GM15510 (cell line): ENCODE results near the gene ATXN2L.

Source experiments
- POLR2A ChIP-seq: IDR thresholded peaks from 3 replicates; pipeline ENCODE4 v1.6.1; 2011; ENCODE audit warnings: borderline replicate concordance; ENCODE audit not compliant: insufficient read length; ENCODE audit errors: extremely low read depth

ATXN2L gene

DNA sequence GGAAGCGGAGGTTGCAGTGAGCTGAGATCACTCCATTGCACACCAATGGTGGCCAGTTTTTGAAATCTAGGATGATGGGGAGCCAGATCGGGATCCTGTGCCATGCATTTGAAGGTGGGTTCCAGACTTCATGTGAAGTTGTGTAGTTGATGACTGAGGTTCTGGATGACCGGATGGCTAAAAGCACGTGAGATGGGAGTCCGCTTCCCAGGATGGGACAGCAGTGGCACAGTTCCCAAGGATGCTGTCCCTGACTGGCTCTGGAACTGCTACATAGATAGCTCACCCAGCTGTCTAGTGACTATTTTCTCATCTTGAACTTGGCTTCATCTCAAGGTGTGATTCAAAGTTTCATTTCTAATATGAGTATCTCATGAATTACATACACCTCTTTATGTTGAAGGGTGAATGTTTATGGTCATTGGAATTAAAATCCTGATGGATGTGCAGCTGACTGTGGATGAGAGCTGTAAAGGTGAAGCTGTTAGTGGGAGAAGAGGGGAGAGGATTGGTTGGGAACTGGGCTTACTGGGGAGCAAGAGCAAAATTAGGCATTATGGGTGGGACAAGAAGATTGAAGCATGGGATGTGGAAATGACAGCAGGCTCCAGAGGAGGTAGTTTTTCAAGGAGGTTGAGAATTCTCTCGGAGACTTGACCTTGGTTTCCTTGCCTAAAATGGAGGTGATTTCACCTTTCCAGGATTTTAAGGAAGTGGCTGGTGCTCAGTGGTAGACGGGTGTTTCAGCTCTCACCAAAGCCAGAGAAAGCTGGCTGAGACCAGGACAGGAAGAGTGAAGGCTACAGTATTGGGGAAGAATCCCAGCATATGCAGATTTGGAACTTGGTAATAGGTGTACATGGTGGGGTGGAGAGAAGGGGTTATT, 15.1 kb downstream of the ATXN2L start:
- peak; percentile 6 for TF ChIP-seq POLR2A

DNA sequence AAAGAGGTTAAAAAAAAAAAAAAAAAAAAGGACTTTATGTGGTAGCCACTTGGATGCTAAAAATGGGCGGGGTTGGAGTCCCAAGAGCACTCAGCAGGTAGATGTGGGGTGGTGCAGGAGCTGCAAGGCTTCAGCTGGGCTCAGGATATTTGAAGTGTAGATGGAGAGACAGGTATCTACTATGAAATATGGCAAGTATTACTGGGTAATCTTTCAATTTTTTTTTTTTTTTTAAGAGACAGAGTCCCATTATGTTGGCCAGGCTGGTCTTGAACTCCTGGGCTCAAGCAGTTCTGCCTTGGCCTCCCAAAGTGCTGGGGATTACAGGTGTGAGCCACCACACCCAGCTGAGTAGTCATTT, 15.7 kb downstream of the ATXN2L start:
- peak; percentile 22 for TF ChIP-seq POLR2A

DNA sequence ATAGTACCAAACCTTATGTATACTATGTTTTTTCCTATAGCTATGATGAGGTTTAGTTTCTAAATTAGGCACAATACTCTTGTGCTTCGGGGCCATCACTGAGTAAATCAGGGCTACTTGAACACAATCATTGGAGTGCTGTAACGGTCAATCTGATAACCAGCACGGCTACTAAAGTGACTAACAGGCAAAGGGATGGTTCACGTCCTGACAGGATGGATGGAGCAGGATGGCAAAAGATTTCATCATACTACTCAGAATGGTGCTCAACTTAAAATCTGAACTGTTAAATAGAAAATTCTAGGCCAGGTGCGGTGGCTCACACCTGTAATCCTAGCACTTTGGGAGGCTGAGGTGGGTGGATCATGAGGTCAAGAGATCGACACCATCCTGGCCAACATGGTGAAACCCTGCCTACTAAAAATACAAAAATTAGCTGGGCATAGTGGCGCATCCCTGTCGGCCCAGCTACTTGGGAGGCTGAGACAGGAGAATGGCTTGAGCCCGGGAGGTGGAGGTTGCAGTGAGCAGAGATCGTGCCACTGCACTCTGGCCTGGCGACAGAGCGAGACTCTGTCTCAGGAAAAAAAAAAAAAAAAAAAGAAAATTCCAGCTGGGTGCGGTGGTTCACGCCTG, 16.3 kb downstream of the ATXN2L start:
- TF ChIP-seq POLR2A = no peak

DNA sequence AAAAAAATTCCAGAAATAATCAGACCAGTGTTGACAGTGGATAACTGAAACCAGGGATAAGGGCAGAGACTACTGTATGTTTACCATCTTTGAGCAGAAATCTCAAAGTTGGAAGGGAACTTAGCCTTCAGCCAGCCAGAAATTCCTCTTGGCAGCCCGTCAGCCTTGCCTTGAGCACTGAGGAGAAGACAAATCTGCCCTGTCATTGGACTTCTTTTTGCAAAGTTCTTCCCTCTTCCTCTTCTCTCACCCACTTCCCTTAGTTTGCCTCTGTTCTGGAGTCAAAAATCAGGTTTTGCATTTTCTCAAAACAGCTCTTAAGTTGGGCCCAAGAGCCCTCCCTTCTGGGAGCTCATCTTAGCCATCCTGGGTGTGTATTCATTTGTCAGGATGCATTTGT, 17.1 kb downstream of the ATXN2L start:
- TF ChIP-seq POLR2A = no peak

GRCh38 chr16:28842696-28843095, 19.9 kb downstream of the ATXN2L start:
- TF ChIP-seq POLR2A = no peak

DNA sequence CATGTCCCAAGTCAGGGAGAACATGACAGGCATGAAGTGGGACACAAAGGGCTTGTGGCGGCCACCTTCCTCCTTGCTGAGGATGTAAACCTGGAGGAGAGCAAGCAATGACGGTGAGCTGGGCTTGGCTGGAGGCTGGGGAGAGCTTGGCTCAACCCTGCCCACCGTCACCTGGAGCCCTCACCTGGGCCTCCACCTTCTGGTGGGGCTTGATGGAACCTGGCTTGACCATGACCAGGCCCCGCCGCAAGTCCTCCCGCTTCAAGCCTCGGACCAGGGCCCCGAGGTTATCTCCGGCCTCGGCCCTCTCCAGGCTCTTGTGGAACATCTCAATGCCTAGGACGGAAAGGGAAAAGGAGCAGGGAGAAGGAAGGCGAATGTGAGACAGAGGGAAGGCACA, 21.0 kb downstream of the ATXN2L start:
- TF ChIP-seq POLR2A = no peak

- no peak for TF ChIP-seq POLR2A
Observed at GRCh38 chr16:28844226-28844885, 21.6 kb downstream of the ATXN2L start.

- no peak for TF ChIP-seq POLR2A
Observed at GRCh38 chr16:28845293-28845692, 22.5 kb downstream of the ATXN2L start.

GRCh38 chr16:28845761-28846079, 22.9 kb downstream of the ATXN2L start:
- TF ChIP-seq POLR2A = no peak

GRCh38 chr16:28846080-28846932, 23.5 kb downstream of the ATXN2L start, which contains the start of gene TUFM:
Gene TUFM (minus strand): TSS chr16:28846348. CDS start chr16:28846269, 79 bp downstream.
- peak; percentile 62 for TF ChIP-seq POLR2A

GRCh38 chr16:28846933-28847273, 24.1 kb downstream of the ATXN2L start:
- TF ChIP-seq POLR2A = no peak

DNA sequence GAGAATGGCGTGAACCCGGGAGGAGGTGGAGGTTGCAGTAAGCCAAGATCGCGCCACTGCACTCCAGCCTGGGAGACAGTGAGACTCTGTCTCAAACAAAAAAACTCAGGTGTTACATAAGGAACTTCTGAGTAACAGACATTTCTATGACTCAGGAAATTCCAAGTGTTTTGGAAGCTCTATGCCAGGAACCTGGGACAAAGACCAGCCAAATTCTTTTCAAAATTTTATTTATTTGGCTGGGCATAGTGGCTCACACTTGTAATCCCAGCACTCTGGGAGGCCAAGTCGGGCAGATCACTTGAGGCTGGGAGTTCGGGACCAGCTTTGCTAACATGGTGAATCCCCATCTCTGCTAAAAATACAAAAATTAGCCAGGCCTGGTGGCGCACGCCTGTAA, 35.6 kb downstream of the ATXN2L start:
- TF ChIP-seq POLR2A = no peak

- no peak for TF ChIP-seq POLR2A
Observed at GRCh38 chr16:28859326-28859725, 36.5 kb downstream of the ATXN2L start.

- no peak for TF ChIP-seq POLR2A
Observed at GRCh38 chr16:28863929-28864793, 41.4 kb downstream of the ATXN2L start.

DNA sequence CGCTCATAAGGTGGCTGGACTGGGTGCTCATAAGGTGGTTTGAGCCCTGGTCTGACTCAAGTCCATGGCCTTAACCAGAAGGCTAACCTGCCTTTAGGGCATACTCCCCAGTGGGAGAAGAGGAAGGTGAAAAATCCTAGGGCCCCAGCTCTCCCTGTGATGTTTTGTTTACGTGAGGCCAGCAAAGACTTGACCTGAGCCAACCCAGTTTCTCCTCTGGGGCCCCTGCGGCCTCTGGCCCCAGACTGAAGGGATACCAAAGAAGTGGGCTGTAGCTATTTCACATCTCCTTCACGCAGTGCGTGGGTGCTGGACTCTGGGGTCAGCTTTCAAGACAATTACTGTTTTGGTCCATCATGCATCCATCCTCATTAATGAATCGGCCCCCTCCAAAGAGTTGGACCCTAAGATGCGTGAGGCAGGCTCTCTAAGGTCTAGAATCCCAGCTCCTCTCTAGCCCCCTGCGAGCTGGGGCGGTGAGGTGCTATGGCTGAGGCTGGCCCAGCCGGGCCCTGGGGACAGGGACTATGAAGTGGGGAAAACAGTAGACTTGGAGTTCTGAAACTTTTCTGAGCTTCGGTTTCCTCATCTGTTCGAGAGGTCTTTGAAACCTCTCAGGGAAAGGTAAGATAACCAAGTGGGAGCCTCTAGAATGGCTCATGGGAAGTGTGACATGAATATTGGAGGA, 42.3 kb downstream of the ATXN2L start:
- no peak for TF ChIP-seq POLR2A
